GM21723 (cell line): ENCODE results near the gene LRRC7.
"Not testable (repeated sequence)": the region's sequence is repeated elsewhere in the genome, so short reads cannot be mapped to it uniquely, and the experiment has no call there.

ENCODE experiments used
- ATAC-seq: cut with Tn5 transposase; IDR thresholded peaks from one replicate; pipeline ENCODE4 v1.9.1; 2021; ENCODE audit warnings: mild to moderate bottlenecking, moderate library complexity; ENCODE audit not compliant: unreplicated experiment

Gene LRRC7

DNA sequence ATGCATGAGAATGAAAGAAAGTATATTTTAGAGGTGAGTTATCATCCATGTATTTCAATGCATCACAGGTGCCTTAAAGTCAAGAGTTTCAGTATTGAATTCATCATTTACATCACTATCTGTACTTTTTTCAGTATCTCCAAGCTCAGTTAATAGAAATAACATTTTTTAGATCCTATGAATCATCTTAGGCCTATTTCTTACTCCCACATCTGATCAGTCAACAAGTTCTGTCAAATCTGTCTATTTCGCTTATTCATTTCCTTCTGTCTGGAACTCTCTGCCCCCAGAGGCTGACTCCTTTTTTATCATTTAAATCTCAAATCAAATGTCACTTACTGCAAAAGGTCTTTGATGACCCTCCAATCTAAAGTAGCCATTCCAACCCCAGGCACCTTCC is 295.2 kb downstream of the LRRC7 start:
- ATAC-seq, result no peak

DNA sequence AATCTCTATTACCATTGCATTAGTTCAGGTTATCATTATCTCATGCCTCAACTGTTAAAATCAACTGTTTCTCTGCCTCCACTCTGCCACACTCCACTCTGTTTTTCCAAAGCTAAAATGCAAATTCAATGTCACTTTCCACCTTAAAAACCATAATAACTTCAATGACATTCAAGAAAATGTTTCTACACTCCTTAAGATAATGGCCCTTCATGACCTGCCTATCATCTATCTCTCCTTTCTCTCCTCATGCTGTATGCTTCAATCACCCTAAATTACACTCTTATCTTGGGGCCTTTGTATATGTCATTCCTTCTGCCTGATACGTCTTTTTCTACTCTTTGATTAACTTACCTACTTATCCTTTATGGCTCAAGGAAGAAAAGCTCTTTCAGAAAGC is 296.0 kb downstream of the LRRC7 start:
- no peak for ATAC-seq

DNA sequence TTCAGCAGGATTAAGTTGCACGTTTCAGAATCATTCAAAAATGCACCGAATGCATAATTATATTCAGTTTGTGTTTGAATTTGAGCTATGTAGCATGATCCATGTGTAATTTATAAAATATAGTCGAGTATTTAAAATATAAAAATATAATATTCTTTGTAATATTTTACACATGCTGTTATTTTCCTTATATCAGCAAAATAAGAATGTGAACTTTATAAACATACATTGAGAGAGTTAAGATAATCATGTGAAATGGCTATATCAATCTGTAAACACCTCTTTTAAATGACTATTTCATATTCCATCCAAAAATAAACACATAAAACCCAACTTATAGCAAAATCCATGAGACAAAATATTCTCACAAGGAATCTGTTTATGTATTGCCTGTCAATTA is 303.7 kb downstream of the LRRC7 start:
- no peak for ATAC-seq

DNA sequence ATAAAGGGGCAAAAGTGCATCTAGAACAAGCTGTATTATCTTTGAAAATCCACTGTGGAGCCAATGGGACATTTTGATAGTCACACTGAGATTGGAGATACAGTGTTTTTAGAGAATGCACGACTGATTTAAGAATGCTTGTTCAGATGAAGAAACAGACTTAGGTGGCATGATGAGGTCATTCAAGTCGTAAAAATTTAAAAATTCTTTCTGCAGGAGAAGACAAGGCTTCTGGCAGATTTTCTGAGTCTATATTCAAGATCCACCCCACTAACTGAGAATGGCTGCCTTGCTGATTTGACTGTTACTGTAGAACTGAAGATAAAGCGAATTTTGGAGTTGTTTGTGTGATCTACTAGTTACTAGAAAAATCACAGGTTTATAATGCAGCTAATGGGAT is 310.6 kb downstream of the LRRC7 start:
- ATAC-seq, result no peak

DNA sequence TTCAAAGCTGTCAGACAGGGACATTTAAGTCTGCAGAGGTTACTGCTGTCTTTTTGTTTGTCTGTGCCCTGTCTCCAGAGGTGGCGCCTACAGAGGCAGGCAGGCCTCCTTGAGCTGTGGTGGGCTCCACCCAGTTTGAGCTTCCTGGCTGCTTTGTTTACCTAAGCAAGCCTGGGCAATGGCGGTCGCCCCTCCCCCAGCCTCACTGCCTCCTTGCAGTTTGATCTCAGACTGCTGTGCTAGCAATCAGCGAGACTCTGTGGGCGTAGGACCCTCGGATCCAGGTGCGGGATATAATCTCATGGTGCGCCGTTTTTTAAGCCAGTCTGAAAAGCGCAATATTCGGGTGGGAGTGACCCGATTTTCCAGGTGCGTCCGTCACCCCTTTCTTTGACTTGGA is 320.3 kb downstream of the LRRC7 start:
- ATAC-seq, result not testable (repeated sequence)

DNA sequence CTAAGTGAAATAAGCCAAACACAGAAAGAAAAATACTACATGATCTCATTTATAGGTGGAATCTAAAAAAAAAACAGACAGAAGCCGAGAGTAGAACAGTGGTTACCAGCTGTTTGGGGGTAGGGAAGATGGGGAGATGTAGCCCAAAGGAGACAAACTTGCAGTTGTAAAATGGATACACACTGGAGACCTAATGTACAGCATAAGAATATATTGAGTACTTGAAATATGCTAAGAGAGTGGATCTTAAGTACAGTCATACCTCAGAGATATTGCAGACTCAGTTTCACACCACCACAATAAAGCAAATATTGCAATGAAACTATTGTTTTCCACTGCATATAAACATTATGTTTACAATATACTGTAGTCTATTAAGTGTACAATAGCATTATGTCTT is 320.9 kb downstream of the LRRC7 start:
- ATAC-seq, result no peak

DNA sequence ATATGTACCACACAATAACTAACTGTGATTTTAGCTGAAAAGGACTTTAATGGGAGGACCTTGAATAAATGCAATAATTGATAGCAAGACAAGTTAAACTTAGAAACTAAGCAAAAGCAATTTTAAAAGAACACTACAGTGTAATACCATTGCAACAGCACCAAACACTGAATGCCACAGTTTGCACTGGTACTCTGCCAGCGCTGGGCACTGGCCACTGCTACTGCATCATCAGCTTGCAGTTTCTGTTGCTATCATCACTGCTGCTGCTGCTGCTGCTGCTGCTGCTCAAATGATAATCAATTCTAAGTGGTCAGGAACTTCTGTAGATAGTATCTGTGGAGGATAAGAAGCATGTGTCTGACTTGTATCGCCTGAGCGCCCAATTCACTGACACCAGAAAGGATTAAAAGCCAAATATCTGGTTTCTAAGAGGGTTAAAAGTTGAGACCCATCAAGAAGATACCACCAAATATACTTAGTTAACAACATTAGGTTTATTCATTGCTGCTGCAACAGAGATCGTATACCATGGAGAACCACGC is 330.8 kb downstream of the LRRC7 start:
- no peak for ATAC-seq

DNA sequence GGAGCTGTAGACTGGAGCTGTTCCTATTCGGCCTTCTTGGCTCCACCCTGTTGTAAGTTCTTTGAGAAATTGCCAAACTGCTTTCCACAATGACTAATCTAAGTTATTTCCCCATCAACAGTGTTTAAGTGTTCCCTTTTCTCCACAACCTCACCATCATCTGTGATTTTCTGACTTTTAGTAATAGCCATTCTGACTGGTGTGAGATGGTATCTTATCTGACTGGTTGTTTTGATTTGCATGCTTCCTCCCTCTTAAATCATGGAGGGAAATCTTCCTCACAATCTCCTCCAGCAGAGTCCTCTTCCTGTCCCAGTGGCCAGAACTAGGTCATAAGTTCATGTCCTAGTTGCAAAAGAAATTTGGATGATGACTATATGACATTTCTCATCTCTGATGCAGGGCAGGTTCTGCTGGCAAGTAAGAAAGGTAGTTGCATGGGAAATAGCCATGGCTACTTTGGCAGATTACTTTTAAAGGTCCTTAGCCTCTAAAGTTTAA is 343.6 kb downstream of the LRRC7 start:
- no peak for ATAC-seq

DNA sequence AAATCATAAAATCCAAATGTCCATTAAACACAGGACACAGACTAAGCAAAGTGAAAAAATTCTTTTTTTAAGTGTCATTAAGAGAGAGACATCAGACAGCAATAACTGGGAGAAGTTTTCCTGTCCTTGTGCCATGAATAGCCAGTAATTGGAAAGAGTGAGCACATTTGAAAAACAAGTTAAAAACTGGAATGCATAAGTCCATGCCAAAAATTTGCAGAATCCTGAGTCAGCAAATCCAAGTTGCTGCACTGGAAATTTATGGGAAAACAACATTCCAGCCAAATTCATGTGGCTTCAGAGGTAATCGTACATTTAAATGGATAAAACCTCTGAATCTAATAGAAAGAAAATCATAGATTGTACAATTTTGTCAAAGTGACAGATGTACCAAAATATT is 346.3 kb downstream of the LRRC7 start:
- no peak for ATAC-seq

DNA sequence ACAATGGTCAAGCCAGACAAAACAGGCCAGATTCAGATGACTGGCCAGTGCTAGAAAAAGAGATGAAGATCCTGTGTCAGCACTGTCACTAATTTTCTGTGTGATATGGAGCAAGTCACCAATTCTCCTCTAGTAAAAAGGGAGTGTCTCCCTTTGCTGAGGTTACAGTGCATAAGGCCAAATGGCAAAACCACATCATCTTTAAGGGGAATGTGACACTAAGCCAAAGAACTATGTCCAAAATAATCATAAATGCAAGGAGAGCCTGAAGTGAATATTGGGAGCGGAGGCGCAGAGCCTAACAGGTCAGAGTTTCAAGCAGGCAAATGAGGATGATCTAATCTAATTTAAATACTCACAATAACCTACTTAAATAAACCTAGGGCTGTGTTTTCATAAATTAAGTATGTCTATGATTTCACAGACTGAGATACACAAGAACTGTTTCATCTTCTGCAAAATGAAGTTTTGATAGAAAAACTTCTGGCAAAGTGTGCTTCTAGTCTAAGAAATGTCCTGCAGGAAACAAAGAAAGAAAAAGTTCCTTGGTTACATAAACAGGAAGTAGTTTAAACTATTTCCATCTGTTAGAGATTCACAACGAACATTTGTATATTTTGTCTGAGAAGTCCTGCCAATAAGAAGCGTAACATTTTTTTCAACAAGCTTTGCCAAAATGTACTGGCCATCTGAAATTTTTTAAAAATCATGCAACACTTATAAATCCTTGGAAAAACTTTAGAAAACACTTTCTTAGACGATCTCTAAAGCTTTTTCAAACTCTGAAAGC is 347.4 kb downstream of the LRRC7 start:
- ATAC-seq, result no peak

DNA sequence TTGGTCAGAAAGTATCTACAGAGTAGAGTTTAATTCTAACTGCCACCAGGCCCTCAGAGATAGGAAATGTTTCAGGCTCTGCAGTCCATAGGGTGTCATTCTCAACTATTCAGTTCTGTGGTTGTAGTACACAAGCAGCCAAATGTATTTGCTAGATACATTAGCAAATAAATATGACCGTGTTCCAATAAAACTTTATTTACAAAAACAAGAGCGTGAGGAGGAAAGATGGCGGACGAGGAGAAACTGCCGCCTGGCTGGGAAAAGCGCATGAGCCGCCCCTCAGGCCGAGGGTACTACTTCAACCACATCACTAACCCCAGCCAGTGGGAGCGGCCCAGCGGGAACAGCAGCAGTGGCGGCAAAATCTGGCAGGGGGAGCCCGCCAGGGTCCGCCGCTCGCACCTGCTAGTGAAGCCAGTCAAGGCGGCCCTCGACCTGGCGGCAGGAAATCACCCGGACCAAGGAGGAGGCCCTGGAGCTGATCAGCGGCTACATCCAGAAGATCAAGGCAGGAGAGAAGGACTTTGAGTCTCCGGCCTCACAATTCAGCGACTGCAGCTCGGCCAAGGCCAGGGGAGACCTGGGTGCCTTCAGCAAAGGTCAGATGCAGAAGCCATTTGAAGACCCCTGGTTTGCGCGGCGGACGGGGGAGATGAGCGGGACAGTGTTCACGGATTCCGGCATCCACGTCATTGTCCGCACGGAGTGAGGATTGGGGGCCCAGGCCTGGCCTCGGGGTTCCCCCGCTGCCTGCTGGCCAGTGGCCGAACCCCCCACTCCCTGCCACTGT is 351.6 kb downstream of the LRRC7 start:
- ATAC-seq, result no peak

DNA sequence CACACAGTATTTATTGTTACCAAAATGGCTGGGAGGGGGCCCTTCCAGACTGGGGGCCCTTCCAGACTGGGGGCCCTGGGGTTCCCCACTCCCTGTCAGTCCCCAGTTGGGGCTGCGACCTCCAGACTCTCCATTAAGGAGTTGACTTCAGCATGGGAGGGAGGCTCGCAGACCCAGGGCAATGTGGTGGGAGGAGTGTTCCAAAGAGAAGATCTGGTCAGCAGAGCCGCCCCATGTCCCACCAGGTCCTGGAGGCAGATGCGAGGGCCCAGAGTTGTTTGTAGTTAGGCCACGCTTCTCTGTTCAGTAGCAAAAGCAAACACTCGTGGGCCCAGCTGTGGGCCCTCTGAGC is 352.2 kb downstream of the LRRC7 start:
- no peak for ATAC-seq

DNA sequence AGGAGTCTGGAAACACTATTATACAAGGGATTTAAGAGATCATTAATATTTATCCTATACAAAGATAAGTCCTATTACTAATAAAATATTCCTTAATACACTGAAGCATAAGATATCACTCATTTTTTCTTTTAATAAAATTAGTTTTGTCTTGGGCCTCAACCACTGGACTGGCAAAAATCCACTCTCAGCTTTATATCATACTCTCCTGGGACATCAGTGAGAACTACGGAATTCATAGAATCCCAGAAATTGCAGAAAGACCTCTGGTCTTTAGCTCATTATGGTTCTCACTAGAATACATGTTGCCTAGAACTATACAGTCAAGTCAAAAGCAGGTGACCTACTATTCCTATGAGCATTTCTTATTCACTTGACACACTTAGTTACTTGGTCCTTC is 352.7 kb downstream of the LRRC7 start:
- ATAC-seq, result no peak

DNA sequence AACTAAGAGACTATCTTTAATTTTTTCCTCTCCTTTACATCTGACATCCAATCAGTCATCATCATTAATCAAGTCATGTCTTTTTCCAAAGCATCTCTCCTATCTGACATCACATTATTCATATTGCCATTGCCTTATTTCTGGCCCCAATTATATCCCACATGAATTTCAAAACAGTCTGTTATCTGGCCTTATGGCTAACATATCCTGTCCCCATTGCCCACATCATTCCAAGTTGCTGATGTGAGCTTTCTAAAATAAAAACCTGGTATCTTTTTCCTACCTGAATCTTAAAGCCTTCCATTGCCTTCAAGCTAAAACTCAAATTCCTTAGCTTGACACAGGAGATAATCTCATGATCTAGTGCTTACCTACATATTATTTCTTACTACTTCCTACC is 353.8 kb downstream of the LRRC7 start:
- no peak for ATAC-seq

DNA sequence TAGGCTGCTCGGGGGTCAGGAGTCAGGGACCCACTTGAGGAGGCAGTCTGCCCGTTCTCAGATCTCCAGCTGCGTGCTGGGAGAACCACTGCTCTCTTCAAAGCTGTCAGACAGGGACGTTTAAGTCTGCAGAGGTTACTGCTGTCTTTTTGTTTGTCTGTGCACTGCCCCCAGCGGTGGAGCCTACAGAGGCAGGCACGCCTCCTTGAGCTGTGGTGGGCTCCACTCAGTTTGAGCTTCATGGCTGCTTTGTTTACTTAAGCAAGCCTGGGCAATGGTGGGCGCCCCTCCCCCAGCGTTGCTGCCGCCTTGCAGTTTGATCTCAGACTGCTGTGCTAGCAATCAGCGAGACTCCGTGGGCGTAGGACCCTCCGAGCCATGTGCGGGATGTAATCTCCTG is 360.5 kb downstream of the LRRC7 start:
- ATAC-seq, result not testable (repeated sequence)

DNA sequence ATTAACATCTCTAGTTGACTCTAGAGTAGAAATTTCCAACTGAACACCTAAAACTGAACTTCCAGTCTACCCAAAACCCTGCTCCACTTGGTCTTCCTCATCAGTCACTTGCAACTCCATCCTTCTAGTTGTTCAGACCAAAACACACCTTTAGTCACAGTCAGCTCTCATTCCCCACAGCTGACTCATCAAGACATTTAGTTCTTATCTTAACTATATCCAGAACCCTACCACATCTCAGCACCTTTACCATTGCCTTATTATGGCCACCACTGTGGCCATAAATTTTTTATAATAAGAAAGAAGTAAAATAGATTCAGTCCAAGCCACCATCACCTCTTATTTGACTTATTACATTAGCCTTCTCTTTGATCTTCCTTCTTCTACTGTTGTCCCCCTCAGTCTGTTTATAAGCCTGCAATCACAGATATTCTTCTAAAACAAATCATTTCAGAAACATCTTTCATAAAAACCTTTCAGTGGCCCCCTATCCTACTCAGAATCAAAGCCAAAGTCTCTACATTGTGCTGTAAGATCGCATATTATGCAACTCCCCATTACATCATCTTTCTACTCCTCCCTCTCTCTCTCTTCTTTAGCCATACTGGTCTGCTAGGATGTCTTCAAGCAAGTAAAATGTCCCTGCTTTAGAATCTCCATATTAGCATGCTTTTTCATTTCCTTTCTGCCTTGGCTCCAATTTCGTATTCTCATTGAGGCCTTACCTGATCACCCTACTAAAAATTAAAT is 361.8 kb downstream of the LRRC7 start:
- no peak for ATAC-seq

DNA sequence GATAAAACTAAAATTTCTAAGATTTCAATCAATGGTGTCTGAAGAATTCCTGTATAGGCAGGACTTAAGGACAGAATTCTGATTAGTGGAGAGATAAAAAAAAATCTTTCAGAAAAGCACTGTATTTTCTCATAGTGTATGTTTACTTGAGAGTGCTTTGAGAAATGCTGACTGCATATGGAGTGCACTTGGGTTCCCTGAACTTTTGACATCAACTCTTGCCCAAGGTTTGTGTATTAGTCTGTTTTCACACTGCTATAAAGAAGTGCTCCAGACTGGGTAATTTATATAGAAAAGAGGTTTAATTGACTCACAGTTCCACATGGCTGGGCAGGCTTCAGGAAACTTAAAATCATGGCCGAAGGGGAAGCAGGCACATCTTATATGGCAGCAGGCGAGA is 362.7 kb downstream of the LRRC7 start:
- ATAC-seq, result no peak

DNA sequence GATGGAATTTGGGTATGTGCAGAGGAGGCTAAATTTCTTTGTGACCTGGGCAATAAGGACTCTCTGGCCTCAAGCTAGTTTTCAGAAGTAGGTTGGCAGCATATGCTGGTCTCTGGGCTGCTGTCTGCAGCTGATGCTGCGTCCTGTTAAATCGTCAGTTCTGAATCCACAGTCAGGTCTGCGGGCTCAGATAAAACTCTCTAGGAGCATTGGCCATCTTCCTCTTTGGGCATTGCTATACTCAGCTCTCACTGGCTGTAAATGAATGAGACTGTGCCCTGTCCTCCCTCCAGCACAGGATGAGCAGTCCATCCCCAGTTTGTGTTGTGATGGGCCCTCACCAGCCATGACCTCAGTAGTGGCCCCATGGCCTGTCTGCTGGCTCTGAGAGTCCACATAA is 365.0 kb downstream of the LRRC7 start:
- ATAC-seq, result no peak

DNA sequence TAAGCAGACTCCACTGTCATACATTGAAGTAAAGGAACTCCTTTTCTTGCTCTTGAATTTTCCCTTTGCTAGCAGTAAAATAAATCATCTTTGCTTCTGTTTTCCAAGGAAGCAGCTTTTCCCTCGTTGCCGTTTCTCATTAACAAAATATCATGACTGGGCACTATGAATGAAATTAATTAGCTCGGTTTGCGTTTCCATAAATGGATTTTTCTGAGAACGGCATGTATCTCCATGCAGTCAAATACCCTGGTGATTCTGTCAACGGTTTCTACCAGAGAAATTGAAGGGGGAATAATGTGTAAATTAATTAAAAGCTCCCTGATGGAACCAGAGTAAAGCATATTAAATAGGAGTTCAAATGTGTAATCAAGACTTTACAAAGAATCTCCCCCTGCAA is 372.5 kb downstream of the LRRC7 start:
- no peak for ATAC-seq

DNA sequence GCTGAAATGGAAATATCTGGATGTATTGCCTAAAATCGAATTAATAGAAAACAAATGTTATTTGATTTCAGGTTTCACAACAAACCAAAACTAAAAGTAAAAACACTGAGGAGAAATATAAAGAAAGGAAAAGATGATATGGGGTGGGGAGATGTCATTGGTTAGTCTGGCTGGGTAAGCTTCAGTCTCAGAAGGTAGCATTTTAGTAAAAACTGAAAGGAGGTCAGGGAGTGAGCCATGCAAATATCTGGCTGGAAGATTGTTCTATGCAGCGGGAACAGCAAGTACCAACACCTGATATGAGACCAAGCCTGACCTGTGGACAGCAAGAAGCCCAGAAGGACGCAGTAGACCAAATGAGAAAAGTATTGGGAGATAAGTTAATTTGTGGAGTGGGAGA is 373.1 kb downstream of the LRRC7 start:
- ATAC-seq, result no peak

DNA sequence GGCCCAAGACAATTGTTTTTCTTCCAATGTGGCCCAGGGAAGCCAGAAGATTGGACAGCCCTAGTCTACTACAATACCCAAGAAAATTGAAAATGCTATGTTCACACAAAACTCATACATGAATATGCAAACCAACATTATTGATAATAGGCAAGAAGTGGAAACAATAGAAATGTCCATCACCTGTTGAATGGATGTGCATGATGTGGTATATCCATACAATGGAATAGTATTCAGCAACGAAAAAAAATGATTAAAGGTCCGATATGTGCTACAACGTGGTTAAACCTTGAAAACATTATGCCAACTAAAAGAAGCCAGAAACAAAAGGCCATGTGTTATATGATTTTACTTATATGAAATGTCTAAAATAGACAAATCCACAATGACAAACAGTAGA is 375.3 kb downstream of the LRRC7 start:
- ATAC-seq, result no peak
